ENCODE data around the gene SYNRG.
A peak's percentile ranks its signal among the peaks of the same experiment; 100 is the strongest.

The SYNRG gene, protein sequence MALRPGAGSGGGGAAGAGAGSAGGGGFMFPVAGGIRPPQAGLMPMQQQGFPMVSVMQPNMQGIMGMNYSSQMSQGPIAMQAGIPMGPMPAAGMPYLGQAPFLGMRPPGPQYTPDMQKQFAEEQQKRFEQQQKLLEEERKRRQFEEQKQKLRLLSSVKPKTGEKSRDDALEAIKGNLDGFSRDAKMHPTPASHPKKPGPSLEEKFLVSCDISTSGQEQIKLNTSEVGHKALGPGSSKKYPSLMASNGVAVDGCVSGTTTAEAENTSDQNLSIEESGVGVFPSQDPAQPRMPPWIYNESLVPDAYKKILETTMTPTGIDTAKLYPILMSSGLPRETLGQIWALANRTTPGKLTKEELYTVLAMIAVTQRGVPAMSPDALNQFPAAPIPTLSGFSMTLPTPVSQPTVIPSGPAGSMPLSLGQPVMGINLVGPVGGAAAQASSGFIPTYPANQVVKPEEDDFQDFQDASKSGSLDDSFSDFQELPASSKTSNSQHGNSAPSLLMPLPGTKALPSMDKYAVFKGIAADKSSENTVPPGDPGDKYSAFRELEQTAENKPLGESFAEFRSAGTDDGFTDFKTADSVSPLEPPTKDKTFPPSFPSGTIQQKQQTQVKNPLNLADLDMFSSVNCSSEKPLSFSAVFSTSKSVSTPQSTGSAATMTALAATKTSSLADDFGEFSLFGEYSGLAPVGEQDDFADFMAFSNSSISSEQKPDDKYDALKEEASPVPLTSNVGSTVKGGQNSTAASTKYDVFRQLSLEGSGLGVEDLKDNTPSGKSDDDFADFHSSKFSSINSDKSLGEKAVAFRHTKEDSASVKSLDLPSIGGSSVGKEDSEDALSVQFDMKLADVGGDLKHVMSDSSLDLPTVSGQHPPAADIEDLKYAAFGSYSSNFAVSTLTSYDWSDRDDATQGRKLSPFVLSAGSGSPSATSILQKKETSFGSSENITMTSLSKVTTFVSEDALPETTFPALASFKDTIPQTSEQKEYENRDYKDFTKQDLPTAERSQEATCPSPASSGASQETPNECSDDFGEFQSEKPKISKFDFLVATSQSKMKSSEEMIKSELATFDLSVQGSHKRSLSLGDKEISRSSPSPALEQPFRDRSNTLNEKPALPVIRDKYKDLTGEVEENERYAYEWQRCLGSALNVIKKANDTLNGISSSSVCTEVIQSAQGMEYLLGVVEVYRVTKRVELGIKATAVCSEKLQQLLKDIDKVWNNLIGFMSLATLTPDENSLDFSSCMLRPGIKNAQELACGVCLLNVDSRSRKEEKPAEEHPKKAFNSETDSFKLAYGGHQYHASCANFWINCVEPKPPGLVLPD (N-terminal part only)

DNA sequence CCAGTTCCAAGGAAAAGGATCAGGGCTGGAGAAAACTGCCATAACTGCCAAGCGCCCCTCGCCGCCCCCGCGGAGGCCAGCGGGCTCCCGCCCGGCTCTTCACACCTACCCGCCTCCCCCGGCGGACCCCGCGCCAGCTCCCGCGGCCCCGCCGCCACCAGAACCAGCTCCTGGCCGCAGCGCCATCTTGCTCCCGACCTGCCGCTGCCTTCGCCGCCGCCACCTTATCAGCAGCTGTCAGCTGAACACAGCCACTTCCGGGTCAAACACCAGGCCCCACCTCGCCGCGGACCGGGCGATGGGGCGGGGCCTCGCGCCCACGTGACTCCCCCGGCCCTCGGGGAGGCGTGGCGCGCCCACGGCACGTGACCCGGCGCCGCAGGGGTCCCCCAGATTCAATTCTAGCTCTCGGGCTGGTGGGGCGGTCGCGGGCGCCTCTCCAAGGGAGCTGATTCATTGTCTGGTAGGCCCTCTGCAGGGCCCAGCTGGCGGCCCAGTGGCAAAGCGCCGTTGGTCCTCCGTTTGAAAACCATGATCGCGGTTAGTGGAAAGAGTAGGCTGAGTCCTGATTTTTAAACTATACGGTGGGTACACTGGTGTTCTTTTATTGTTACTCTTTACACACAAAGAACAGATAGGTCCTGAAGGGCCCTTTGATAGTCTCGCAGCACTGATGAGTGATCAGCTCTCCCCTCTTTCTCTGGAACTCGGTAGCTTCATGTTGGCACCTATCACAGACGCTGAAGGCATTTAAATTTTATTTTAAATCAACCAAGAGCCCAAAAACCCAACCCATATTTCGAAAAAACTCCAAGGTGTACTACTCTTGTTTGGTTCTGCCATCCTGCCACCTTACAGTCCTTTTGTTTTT, at the start of gene SYNRG:
Gene SYNRG, minus strand, starts transcription at position 249 of the 871 bp plus-strand sequence. Its CDS starts 63 bp downstream, at position 186.
- H3K27ac ChIP-seq (ENCODE audit: low read depth, low read length), result peak within 1 kb of the TSS; percentile 75
- H3K36me3 ChIP-seq (ENCODE audit: insufficient read depth, low read length), result peaks cover 11% of the 10 kb centered on the region
- H2AFZ ChIP-seq (ENCODE audit: low read length, unreplicated experiment), result peak within 1 kb of the TSS; percentile 91
- H3K4me3 ChIP-seq (ENCODE audit: low read depth, low read length), result peak within 1 kb of the TSS; percentile 87
- H3K27me3 ChIP-seq (ENCODE audit: insufficient read depth, low read length), result no peaks in the 10 kb centered on the region
- peaks cover 18% of the 10 kb centered on the region for H3K4me1 ChIP-seq (ENCODE audit: control insufficient read depth, insufficient read depth, low read length, unreplicated experiment)
- peaks cover 42% of the 10 kb centered on the region for H3K79me2 ChIP-seq (ENCODE audit: control insufficient read depth, insufficient read depth, low read length, unreplicated experiment)

DNA sequence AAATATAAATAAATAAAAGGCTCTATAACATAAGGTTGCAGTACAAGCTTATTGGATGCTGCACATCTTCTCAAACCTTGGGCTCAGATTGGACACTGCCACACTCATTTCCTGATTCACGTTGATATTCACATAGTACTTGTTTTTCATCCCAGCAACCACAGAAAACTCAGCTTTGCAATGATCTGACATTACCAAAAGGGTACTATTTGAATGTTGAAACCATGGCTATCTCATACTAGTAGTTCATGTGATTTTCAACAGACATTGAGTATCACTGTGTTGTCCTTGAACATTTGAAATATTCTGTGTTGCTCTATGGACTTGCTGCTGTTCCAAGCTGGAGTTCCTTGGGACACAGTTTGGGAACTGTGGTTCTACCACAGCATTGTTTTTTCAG, 48.0 kb upstream of the SYNRG start:
- Histone ChIP-seq H3K36me3 (ENCODE audit: insufficient read depth, low read length) (no peaks in the 10 kb centered on the region), H3K4me1 (ENCODE audit: control insufficient read depth, insufficient read depth, low read length, unreplicated experiment) (no peaks in the 10 kb centered on the region), H2AFZ (ENCODE audit: low read length, unreplicated experiment) (no peak overlapping the region), H3K4me3 (ENCODE audit: low read depth, low read length) (no peak overlapping the region), H3K79me2 (ENCODE audit: control insufficient read depth, insufficient read depth, low read length, unreplicated experiment) (no peaks in the 10 kb centered on the region), H3K27me3 (ENCODE audit: insufficient read depth, low read length) (no peaks in the 10 kb centered on the region), H3K27ac (ENCODE audit: low read depth, low read length) (no peak overlapping the region)

DNA sequence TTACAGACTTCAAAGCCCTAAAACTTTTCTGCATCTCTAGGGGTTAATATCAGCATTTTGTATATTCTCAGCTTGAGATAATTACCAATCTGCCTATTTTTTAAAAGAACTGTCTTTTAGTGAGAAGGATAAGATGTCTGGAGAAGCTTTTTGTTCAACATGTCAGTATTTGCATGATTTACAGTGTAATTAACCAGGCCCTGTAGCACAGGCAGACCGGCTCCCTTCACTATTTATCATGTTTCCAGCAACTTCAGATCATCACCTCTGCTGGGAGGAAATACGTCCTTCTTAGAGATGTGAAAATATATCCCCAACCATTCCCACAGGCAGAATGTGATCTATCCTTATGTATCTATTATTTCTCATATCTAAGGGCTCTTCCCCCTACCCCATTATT, 42.6 kb upstream of the SYNRG start:
- no peaks in the 10 kb centered on the region for H3K36me3 ChIP-seq (ENCODE audit: insufficient read depth, low read length)
- no peak overlapping the region for H3K4me3 ChIP-seq (ENCODE audit: low read depth, low read length)
- no peaks in the 10 kb centered on the region for H3K79me2 ChIP-seq (ENCODE audit: control insufficient read depth, insufficient read depth, low read length, unreplicated experiment)
- H3K4me1 ChIP-seq (ENCODE audit: control insufficient read depth, insufficient read depth, low read length, unreplicated experiment), result peaks cover 15% of the 10 kb centered on the region
- H3K27me3 ChIP-seq (ENCODE audit: insufficient read depth, low read length), result no peaks in the 10 kb centered on the region
- H2AFZ ChIP-seq (ENCODE audit: low read length, unreplicated experiment), result no peak overlapping the region
- H3K27ac ChIP-seq (ENCODE audit: low read depth, low read length), result no peak overlapping the region

DNA sequence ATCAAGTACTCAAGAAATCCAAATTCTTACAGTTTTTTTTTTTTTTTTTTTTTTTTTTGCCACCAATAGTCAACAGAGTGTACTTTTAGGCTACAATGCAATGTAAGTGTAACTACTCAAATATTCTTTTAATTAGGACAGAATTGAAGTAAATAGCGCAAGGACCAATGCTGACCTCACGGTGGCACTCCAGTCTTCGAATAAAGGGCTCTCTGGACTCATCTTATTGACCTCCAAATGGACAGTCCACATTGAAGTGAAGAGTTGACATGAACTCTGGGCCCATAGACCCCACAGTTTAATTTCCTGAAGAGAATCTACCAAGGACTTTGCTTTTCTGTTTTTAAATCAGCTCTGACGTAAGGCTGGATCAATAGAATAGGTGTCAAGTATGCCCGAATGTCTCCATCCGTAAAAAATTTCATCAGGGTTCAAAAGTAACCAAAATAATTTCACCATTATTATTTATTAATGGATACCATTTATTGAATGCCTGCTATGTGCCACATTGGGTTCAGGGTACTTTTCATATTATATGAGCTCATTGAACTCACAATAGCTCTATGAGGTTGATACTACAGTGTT, 41.3 kb upstream of the SYNRG start:
- Histone ChIP-seq H3K27me3 (ENCODE audit: insufficient read depth, low read length) (no peaks in the 10 kb centered on the region), H3K27ac (ENCODE audit: low read depth, low read length) (no peak overlapping the region), H3K36me3 (ENCODE audit: insufficient read depth, low read length) (no peaks in the 10 kb centered on the region), H3K79me2 (ENCODE audit: control insufficient read depth, insufficient read depth, low read length, unreplicated experiment) (no peaks in the 10 kb centered on the region), H2AFZ (ENCODE audit: low read length, unreplicated experiment) (no peak overlapping the region), H3K4me3 (ENCODE audit: low read depth, low read length) (no peak overlapping the region), H3K4me1 (ENCODE audit: control insufficient read depth, insufficient read depth, low read length, unreplicated experiment) (peaks cover 15% of the 10 kb centered on the region)

DNA sequence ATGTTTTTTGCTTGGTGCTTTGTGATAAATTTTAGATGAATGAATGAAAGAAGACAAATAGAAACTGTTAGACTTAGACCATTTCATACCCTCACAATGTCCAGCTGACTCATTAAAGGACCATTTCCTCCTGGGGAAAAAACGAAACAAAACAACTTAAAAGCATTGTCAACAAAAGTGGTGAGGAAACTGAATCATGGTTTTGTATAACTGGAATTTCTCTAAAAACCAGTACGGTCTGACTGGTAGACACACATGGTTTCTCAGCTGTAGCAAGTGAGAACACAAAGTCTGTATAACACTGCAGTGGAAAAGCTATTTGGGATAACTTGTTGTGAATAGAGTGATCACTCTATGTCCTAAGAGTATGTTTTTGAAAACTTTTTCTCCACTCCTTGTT, 39.3 kb upstream of the SYNRG start:
- Histone ChIP-seq H3K27ac (ENCODE audit: low read depth, low read length) (peak overlapping the region; percentile 68), H3K36me3 (ENCODE audit: insufficient read depth, low read length) (no peaks in the 10 kb centered on the region), H2AFZ (ENCODE audit: low read length, unreplicated experiment) (peak overlapping the region; percentile 95), H3K27me3 (ENCODE audit: insufficient read depth, low read length) (no peaks in the 10 kb centered on the region), H3K79me2 (ENCODE audit: control insufficient read depth, insufficient read depth, low read length, unreplicated experiment) (no peaks in the 10 kb centered on the region), H3K4me1 (ENCODE audit: control insufficient read depth, insufficient read depth, low read length, unreplicated experiment) (peaks cover 22% of the 10 kb centered on the region), H3K4me3 (ENCODE audit: low read depth, low read length) (peak overlapping the region; percentile 33; the same call in 1 of the 2 replicates)

DNA sequence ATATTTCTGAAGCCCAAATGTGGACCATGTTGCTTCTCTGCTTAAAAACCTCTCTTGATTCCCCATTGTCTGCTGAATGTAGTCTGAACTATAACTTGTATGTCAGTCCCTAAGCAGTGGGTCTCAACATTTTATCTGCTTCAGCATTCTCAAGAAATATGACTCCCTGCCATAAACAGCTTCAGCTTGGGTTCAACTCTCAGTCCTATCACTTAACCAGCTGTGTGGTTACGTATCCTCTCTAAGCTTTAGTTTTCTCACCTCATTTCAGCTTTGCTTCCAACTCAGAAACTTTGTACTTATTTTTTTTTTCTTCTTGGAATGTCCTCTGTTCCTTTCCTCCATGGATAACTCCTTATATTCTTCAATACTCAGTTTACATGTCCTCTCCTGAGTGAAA, 38.6 kb upstream of the SYNRG start:
- H2AFZ ChIP-seq (ENCODE audit: low read length, unreplicated experiment), result peak overlapping the region; percentile 66
- no peaks in the 10 kb centered on the region for H3K36me3 ChIP-seq (ENCODE audit: insufficient read depth, low read length)
- H3K79me2 ChIP-seq (ENCODE audit: control insufficient read depth, insufficient read depth, low read length, unreplicated experiment), result peaks cover 3% of the 10 kb centered on the region
- H3K27me3 ChIP-seq (ENCODE audit: insufficient read depth, low read length), result no peaks in the 10 kb centered on the region
- peak overlapping the region; percentile 68 for H3K27ac ChIP-seq (ENCODE audit: low read depth, low read length)
- H3K4me1 ChIP-seq (ENCODE audit: control insufficient read depth, insufficient read depth, low read length, unreplicated experiment), result peaks cover 22% of the 10 kb centered on the region
- no peak overlapping the region for H3K4me3 ChIP-seq (ENCODE audit: low read depth, low read length)

DNA sequence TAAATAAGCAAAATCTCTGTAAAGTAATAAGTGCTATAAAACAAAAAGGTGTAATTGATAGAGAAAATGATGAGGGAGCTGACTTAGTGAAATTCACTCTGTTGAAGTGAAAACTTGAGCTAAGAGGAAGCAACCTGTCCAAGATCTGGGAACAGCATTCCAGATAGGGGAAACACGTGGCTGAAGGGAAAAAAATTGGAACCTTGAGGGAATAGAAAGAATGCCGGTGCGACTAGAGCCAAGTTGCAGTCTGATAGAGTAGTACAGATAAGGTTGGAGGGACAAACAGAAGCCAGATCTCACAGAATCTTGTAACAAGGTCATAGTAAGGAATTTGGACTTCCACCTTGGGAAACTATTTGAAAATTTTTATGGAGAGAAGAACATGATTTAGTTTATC, 34.7 kb upstream of the SYNRG start:
- peaks cover 30% of the 10 kb centered on the region for H3K4me1 ChIP-seq (ENCODE audit: control insufficient read depth, insufficient read depth, low read length, unreplicated experiment)

DNA sequence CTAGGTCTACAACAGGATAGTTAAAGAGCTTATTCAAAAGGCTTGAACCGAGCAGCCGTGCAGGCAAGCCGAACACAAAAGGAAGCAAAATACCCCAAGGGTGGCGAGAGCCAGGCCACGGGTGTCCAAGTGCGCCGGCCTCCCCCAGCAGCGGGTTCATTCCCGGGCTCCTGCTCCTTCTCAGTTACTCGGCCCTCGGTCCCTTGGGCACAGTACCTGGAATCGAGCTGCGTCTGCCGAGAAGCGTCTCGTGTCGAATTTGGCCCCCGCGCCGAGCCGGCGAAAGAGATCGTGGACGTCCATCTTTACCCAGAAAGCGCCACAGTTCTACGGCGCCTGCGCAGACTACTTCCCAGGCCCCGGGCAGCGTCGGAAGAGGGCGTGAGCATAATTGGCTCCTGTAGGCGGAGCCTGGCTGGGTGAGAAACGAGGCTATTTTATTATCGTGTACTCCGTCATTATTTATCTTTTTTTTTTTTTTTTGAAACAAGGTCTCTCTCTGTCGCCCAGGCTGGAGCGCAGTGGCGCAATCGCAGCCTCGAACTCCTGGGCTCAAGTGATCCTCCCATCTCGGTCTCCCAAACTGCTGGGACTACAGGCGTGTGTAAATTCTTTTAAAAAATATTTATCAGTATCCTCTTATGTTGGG, 34.0 kb upstream of the SYNRG start, which contains the start of gene DDX52:
Gene DDX52, minus strand, starts transcription at position 329 of the 649 bp plus-strand sequence. Its CDS starts 26 bp downstream, at position 303.
- Histone ChIP-seq H3K36me3 (ENCODE audit: insufficient read depth, low read length) (peaks cover 11% of the 10 kb centered on the region), H3K79me2 (ENCODE audit: control insufficient read depth, insufficient read depth, low read length, unreplicated experiment) (peaks cover 40% of the 10 kb centered on the region), H3K4me3 (ENCODE audit: low read depth, low read length) (peak within 1 kb of the TSS; percentile 97), H3K4me1 (ENCODE audit: control insufficient read depth, insufficient read depth, low read length, unreplicated experiment) (peaks cover 26% of the 10 kb centered on the region), H3K27me3 (ENCODE audit: insufficient read depth, low read length) (no peaks in the 10 kb centered on the region), H3K27ac (ENCODE audit: low read depth, low read length) (peak within 1 kb of the TSS; percentile 76), H2AFZ (ENCODE audit: low read length, unreplicated experiment) (peak within 1 kb of the TSS; percentile 88)

More for the DNA sequence above, 34.7 kb upstream of the SYNRG start:
- Histone ChIP-seq H3K36me3 (ENCODE audit: insufficient read depth, low read length) (peaks cover 8% of the 10 kb centered on the region), H3K79me2 (ENCODE audit: control insufficient read depth, insufficient read depth, low read length, unreplicated experiment) (peaks cover 37% of the 10 kb centered on the region), H3K4me3 (ENCODE audit: low read depth, low read length) (peak overlapping the region; percentile 97), H3K27ac (ENCODE audit: low read depth, low read length) (peak overlapping the region; percentile 47), H3K27me3 (ENCODE audit: insufficient read depth, low read length) (no peaks in the 10 kb centered on the region), H2AFZ (ENCODE audit: low read length, unreplicated experiment) (peak overlapping the region; percentile 78)

DNA sequence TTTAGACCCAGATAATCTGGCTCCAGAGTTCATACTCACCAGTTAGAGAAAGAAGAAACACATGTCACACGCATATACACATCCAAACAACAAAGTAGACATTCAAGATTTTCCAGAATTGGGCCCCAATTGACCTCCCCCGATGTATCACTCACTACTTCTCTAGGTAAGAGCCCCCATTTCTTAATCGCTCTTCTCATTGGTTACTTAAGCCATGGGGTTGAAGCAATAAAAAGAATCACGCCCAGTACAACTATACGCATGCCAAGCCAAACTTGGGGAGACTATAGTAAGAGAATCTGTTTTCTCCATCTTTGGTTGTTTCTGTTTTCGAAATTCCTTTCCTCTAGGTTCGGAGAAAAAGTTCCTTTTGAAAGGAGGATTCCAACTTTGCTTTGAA, 33.5 kb upstream of the SYNRG start:
- H3K79me2 ChIP-seq (ENCODE audit: control insufficient read depth, insufficient read depth, low read length, unreplicated experiment), result peaks cover 46% of the 10 kb centered on the region

More for the DNA sequence above, 33.5 kb upstream of the SYNRG start:
- Histone ChIP-seq H3K4me1 (ENCODE audit: control insufficient read depth, insufficient read depth, low read length, unreplicated experiment) (peaks cover 21% of the 10 kb centered on the region), H3K27ac (ENCODE audit: low read depth, low read length) (peak overlapping the region; percentile 76), H3K27me3 (ENCODE audit: insufficient read depth, low read length) (no peaks in the 10 kb centered on the region), H3K36me3 (ENCODE audit: insufficient read depth, low read length) (peaks cover 16% of the 10 kb centered on the region), H3K4me3 (ENCODE audit: low read depth, low read length) (peak overlapping the region; percentile 97), H2AFZ (ENCODE audit: low read length, unreplicated experiment) (peak overlapping the region; percentile 88)
